Lung (tissue), 12 donors: ENCODE measurements around the gene IGHMBP2. TPM values are rescaled to one million over a fixed set of nuclear protein-coding genes. Genes with fewer than 3 reads are reported as not detected.

Experiments
- ATAC-seq: fragments of 200-7000 bp; cut with Tn5 transposase; one replicate; pipeline ENCODE4 v1.9.1; 2020; ENCODE audit warnings: moderate number of reproducible peaks; ENCODE audit not compliant: insufficient read depth, low FRiP score
- DNase-seq, 3 donors: peaks; one replicate each; pipeline ENCODE4 v3.0.0-alpha.2; 2013 to 2017
- H3K27ac ChIP-seq, 2 donors: one replicate each; pipeline ENCODE4 v1.5.1; 2013; ENCODE audit warnings: mild to moderate bottlenecking in 2 of 2, moderate library complexity in 2 of 2, control low read depth in 1 of 2, inconsistent platforms in 1 of 2, low read depth in 1 of 2, low read length in 1 of 2
- H3K27me3 ChIP-seq, 3 donors: one replicate each; pipeline ENCODE4 v1.5.1; 2013; ENCODE audit warnings: low read length in 2 of 3; ENCODE audit not compliant: control insufficient read depth in 3 of 3, insufficient read depth in 3 of 3
- H3K36me3 ChIP-seq, 4 donors: one replicate each; pipeline ENCODE4 v1.5.1; 2013; ENCODE audit warnings: low read length in 4 of 4, mild to moderate bottlenecking in 1 of 4, moderate library complexity in 1 of 4; ENCODE audit not compliant: control insufficient read depth in 4 of 4, insufficient read depth in 4 of 4
- H3K4me1 ChIP-seq, 5 donors: one replicate each; pipeline ENCODE4 v1.5.1; 2013; ENCODE audit warnings: low read length in 5 of 5, mild to moderate bottlenecking in 2 of 5, moderate library complexity in 1 of 5; ENCODE audit not compliant: control insufficient read depth in 5 of 5, insufficient read depth in 5 of 5
- H3K4me3 ChIP-seq: one replicate; pipeline ENCODE4 v1.5.1; 2013; ENCODE audit warnings: mild to moderate bottlenecking, control low read depth, moderate library complexity
- H3K9ac ChIP-seq, 2 donors: one replicate each; pipeline ENCODE4 v1.5.1; 2013; ENCODE audit warnings: low read length in 2 of 2, control low read depth in 1 of 2; ENCODE audit not compliant: insufficient read depth in 1 of 2
- H3K9me3 ChIP-seq, 4 donors: one replicate each; pipeline ENCODE4 v1.5.1; 2013; ENCODE audit warnings: low read length in 3 of 4, mild to moderate bottlenecking in 1 of 4, moderate library complexity in 1 of 4; ENCODE audit not compliant: control insufficient read depth in 4 of 4, insufficient read depth in 3 of 4
- CTCF ChIP-seq: IDR thresholded peaks from 2 replicates; pipeline ENCODE4 v1.5.1; 2012; ENCODE audit warnings: mild to moderate bottlenecking; ENCODE audit errors: control extremely low read depth, extremely low read depth
- WGBS, 2 donors: extraction: QIAGEN DNeasy Blood & Tissue Kit; methylation state at CpG; one replicate each; pipeline ENCODE4 v1.1.7; 2013; 5-methylcytosine and 5-hydroxymethylcytosine counted together
- polyA plus RNA-seq, 2 donors: library from polyadenylated mRNA; stranded (reverse); fragments of 200-250 nt; gene quantifications; one replicate each; pipeline ENCODE4 v1.2.1, GENCODE V29; 2013
- total RNA-seq, 2 donors: library from RNA; depleted of rRNA in 1 of 2; stranded (reverse); fragments of >200 nt in 1 of 2; gene quantifications; one replicate each; pipeline ENCODE4 v1.2.1, GENCODE V29; 2014 to 2021
- donor health status: control.
- donor health status: control.
- donor health status: Bipolar disorder and iron deficiency.
- donor health status: healthy.
- donor health status: DM: yes; HTN: yes; CAD: no.

IGHMBP2 gene
- total and polyA plus RNA-seq, 4 donors, result 12.4 to 21.0 (median 17.6) TPM

GRCh38 chr11:68938088-68938487 lies 34.4 kb downstream of the IGHMBP2 start:
- H3K27me3 ChIP-seq, result no peaks in the 10 kb centered on the region
- no peak overlapping the region for H3K4me3 ChIP-seq
- ATAC-seq (no peak), DNase-seq (no peak)
- no peaks in the 10 kb centered on the region for H3K4me1 ChIP-seq
- no peak for TF ChIP-seq CTCF
- H3K9me3 ChIP-seq, result no peaks in the 10 kb centered on the region
- peaks cover 13 to 69% (median 21%) of the 10 kb centered on the region in 4 donors for H3K36me3 ChIP-seq
- WGBS, 2 donors, result 91 to 97% methylated on average over 18 of the region's 18 CpGs
- no peak overlapping the region for H3K27ac ChIP-seq
- H3K9ac ChIP-seq, result no peak overlapping the region

- DNase-seq, result no peak
Observed at GRCh38 chr11:68938816-68939582, 35.3 kb downstream of the IGHMBP2 start.

GRCh38 chr11:68939583-68940555 lies 36.2 kb downstream of the IGHMBP2 start:
- no peak overlapping the region for H3K27ac ChIP-seq
- WGBS, 2 donors, result 83 to 84% methylated on average over 33 of the region's 33 CpGs
- TF ChIP-seq CTCF, result no peak

More at GRCh38 chr11:68938816-68939582, 35.3 kb downstream of the IGHMBP2 start:
- no peaks in the 10 kb centered on the region for H3K27me3 ChIP-seq
- H3K4me1 ChIP-seq, result no peaks in the 10 kb centered on the region
- no peak for TF ChIP-seq CTCF
- 84 to 85% methylated on average over 17 of the region's 17 CpGs for WGBS, 2 donors
- H3K4me3 ChIP-seq, result no peak overlapping the region
- no peaks in the 10 kb centered on the region for H3K9me3 ChIP-seq
- ATAC-seq, result no peak
- H3K36me3 ChIP-seq, result peaks cover 12 to 66% (median 20%) of the 10 kb centered on the region in 4 donors
- H3K9ac ChIP-seq, result no peak overlapping the region
- H3K27ac ChIP-seq, result no peak overlapping the region

More at GRCh38 chr11:68939583-68940555, 36.2 kb downstream of the IGHMBP2 start:
- ATAC-seq, result no peak
- Histone ChIP-seq H3K9me3 (no peaks in the 10 kb centered on the region), H3K4me1 (no peaks in the 10 kb centered on the region), H3K36me3 (peaks cover 6 to 58% (median 17%) of the 10 kb centered on the region in 4 donors), H3K4me3 (no peak overlapping the region), H3K9ac (no peak overlapping the region), H3K27me3 (no peaks in the 10 kb centered on the region)
- no peak for DNase-seq
